Measurements from ENCODE around the gene DYNC2LI1.

DNA sequence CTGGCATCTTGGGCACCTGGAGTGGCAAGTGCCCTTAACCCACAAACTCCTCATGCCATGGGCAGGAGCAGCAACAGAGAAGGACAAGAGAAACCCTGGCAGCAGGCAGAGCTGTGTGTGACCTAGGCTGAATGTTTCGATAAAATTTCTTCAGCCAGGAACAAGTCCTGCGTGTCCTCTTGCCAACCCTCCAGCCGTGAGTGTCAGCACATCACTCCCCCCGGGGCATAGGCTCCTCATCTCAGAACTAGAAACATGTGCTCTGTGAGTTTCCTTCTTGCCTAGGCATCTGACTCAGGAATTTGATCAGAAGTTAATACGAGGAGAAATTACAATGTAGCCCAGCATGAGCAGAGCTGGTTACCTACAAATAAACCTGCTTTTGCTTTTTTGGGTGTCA, 67.1 kb downstream of the DYNC2LI1 start:
- TF ChIP-seq POLR2A (IDR thresholded peaks at IDR 0.05; ENCODE audit: low read length) (no peak), GATA1 (IDR thresholded peaks at IDR 0.05; ENCODE audit: low read depth, low read length) (no peak)

Data from erythroblast (primary cell).